Measurements from ENCODE around the gene BLTP2.

BLTP2 gene

DNA sequence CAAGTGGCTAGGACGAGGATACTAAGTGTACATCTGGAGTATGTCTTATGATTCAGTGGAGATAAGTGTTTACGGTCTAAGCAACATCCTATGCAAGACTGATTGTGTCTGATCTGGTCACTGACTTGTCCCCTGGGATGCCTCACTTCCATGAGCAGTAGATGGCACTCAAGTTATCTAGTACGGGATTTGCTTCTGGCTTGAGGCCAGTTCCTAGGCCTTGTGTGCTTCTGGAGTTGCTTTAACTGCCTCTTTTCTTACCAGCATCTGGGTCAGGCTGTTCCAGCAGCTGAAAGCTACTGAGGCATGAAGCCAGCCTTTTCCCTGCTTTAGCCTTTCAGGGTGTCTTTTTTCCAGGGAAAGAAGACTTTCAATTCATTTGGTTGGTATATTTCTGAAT, 40.0 kb upstream of the BLTP2 start:
- no peak overlapping the region for H3K4me3 ChIP-seq (ENCODE audit: low read depth, low read length)
- CTCF ChIA-PET = interaction anchor here (1.7 kb wide), 1 partner anchor 10 kb away, joined by 4 read pairs; no protein-coding TSS in a partner anchor
- no peak for DNase-seq (ENCODE audit: low read depth, low spot score)
- POLR2A ChIA-PET = no interaction called here
- TF ChIP-seq, protein P1, sequence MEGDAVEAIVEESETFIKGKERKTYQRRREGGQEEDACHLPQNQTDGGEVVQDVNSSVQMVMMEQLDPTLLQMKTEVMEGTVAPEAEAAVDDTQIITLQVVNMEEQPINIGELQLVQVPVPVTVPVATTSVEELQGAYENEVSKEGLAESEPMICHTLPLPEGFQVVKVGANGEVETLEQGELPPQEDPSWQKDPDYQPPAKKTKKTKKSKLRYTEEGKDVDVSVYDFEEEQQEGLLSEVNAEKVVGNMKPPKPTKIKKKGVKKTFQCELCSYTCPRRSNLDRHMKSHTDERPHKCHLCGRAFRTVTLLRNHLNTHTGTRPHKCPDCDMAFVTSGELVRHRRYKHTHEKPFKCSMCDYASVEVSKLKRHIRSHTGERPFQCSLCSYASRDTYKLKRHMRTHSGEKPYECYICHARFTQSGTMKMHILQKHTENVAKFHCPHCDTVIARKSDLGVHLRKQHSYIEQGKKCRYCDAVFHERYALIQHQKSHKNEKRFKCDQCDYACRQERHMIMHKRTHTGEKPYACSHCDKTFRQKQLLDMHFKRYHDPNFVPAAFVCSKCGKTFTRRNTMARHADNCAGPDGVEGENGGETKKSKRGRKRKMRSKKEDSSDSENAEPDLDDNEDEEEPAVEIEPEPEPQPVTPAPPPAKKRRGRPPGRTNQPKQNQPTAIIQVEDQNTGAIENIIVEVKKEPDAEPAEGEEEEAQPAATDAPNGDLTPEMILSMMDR (IDR thresholded peaks at IDR 0.05; ENCODE audit: insufficient read depth, low read length, missing control alignments) = no peak

- POLR2A ChIA-PET = interaction anchor here (1.2 to 1.8 kb wide), 2 partner anchors 21 to 28 kb away, joined by 3 to 6 read pairs; partner anchors contain the start of genes PROCA1, SDF2 and SUPT6H
- DNase-seq (ENCODE audit: low read depth, low spot score) = no peak
- H3K4me3 ChIP-seq (ENCODE audit: low read depth, low read length) = no peak overlapping the region
- TF ChIP-seq, protein P1 (IDR thresholded peaks at IDR 0.05; ENCODE audit: insufficient read depth, low read length, missing control alignments) = no peak
- CTCF ChIA-PET = interaction anchor here (1.0 to 1.8 kb wide), 4 partner anchors 9 to 81 kb away, joined by 4 to 7 read pairs (median 5); no protein-coding TSS in a partner anchor
These were observed 37.7 kb upstream of the BLTP2 start for GRCh38 chr17:28682655-28683054.

GRCh38 chr17:28675980-28676379, 31.0 kb upstream of the BLTP2 start:
- TF ChIP-seq, protein P1 (IDR thresholded peaks at IDR 0.05; ENCODE audit: insufficient read depth, low read length, missing control alignments) = no peak
- no peak for DNase-seq (ENCODE audit: low read depth, low spot score)
- POLR2A ChIA-PET = no interaction called here
- H3K4me3 ChIP-seq (ENCODE audit: low read depth, low read length) = no peak overlapping the region
- CTCF ChIA-PET = interaction anchor here (0.6 to 2.0 kb wide), 7 partner anchors 10 to 76 kb away, joined by 3 to 4 read pairs (median 3); partner anchors contain the start of gene TLCD1

DNA sequence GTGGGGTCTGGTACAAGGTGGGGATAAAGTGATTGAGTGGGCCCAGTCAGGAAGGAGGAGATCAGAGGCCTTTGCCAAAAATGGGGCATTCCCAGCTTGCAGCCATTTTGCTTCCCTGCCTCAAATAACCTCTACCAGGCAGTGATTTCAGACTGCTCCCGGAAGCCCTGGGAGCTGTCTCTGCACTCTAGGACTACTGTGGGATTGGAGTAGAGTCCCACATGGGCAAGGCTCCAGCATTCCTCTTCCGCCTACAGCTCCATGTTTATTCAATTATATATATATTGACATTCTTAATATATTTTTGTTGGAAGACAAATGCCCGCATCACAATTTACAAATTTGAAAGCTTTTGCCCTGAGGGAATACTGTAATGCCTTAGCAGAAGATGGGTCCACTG, 30.5 kb upstream of the BLTP2 start:
- DNase-seq (ENCODE audit: low read depth, low spot score) = no peak
- CTCF ChIA-PET = interaction anchor here (0.6 to 2.0 kb wide), 8 partner anchors 9 to 75 kb away, joined by 3 to 4 read pairs (median 3); partner anchors contain the start of gene TLCD1
- POLR2A ChIA-PET = no interaction called here
- TF ChIP-seq, protein P1 (IDR thresholded peaks at IDR 0.05; ENCODE audit: insufficient read depth, low read length, missing control alignments) = no peak
- H3K4me3 ChIP-seq (ENCODE audit: low read depth, low read length) = no peak overlapping the region

DNA sequence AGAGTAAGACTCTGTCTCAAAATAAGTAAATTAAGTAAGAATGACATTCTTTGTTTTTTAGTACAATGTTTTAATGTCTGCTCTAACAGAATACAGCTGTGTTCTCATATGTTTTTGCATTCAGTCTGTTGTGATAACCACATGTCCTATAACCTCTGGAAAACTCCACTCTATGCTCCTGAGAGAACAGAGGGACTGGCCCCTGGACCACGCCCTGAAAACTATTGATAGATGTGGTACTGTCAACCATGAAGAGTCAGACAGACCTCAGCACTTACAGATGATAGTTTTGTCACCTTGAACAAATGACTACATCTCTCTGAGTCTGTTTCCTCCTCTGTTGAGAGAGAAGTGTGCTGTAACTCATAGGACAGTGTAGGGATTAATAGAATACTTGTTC, 25.0 kb upstream of the BLTP2 start:
- H3K4me3 ChIP-seq (ENCODE audit: low read depth, low read length) = no peak overlapping the region
- CTCF ChIA-PET = interaction anchor here (1.7 kb wide), 1 partner anchor 23 kb away, joined by 8 read pairs; no protein-coding TSS in a partner anchor
- POLR2A ChIA-PET = no interaction called here
- no peak for DNase-seq (ENCODE audit: low read depth, low spot score)
- TF ChIP-seq, protein P1 (IDR thresholded peaks at IDR 0.05; ENCODE audit: insufficient read depth, low read length, missing control alignments) = no peak

GRCh38 chr17:28667870-28668269, 22.9 kb upstream of the BLTP2 start:
- CTCF ChIA-PET = interaction anchor here (1.0 to 1.4 kb wide), 3 partner anchors 21 to 55 kb away, joined by 3 to 4 read pairs (median 4); no protein-coding TSS in a partner anchor
- TF ChIP-seq, protein P1 (IDR thresholded peaks at IDR 0.05; ENCODE audit: insufficient read depth, low read length, missing control alignments) = no peak
- POLR2A ChIA-PET = interaction anchor here (1.6 kb wide), 1 partner anchor 23 kb away, joined by 5 read pairs; the partner anchor contains the start of gene BLTP2

More at GRCh38 chr17:28667870-28668269, 22.9 kb upstream of the BLTP2 start:
- H3K4me3 ChIP-seq (ENCODE audit: low read depth, low read length) = no peak overlapping the region
- no peak for DNase-seq (ENCODE audit: low read depth, low spot score)

All from AG04449 (cell line).